Measurements from ENCODE around the gene CDH4. TPM values are rescaled to one million over a fixed set of nuclear protein-coding genes. Genes with fewer than 3 reads are reported as not detected.

Gene CDH4
- total RNA-seq, 1 donor from 2014 or later: 0.23 TPM

- Mint-ChIP-seq H3K27ac (ENCODE audit: unreplicated experiment) (no peak overlapping the region), H3K9me3 (ENCODE audit: unreplicated experiment) (no peaks in the 10 kb centered on the region)
Observed at GRCh38 chr20:61373055-61373399, 121.0 kb downstream of the CDH4 start.

GRCh38 chr20:61373956-61374545, 122.0 kb downstream of the CDH4 start:
- Mint-ChIP-seq H3K36me3 (ENCODE audit: low read depth, unreplicated experiment) (no peaks in the 10 kb centered on the region), H3K4me1 (ENCODE audit: unreplicated experiment) (no peaks in the 10 kb centered on the region), H3K9me3 (ENCODE audit: unreplicated experiment) (no peaks in the 10 kb centered on the region), H3K27me3 (ENCODE audit: unreplicated experiment) (peaks cover 3% of the 10 kb centered on the region), H3K4me3 (ENCODE audit: unreplicated experiment) (no peak overlapping the region), H3K27ac (ENCODE audit: unreplicated experiment) (no peak overlapping the region)
- DNase-seq (ENCODE audit: low spot score): no peak
- no peak for TF ChIP-seq CTCF (IDR thresholded peaks at IDR 0.05; ENCODE audit: unreplicated experiment)

More at GRCh38 chr20:61373055-61373399, 121.0 kb downstream of the CDH4 start:
- no peaks in the 10 kb centered on the region for H3K4me1 Mint-ChIP-seq (ENCODE audit: unreplicated experiment)
- TF ChIP-seq CTCF (IDR thresholded peaks at IDR 0.05; ENCODE audit: unreplicated experiment): no peak
- DNase-seq (ENCODE audit: low spot score): no peak
- H3K4me3 Mint-ChIP-seq (ENCODE audit: unreplicated experiment): no peak overlapping the region
- no peaks in the 10 kb centered on the region for H3K36me3 Mint-ChIP-seq (ENCODE audit: low read depth, unreplicated experiment)
- H3K27me3 Mint-ChIP-seq (ENCODE audit: unreplicated experiment): peaks cover 3% of the 10 kb centered on the region

GRCh38 chr20:61376541-61377240, 124.6 kb downstream of the CDH4 start:
- TF ChIP-seq CTCF (IDR thresholded peaks at IDR 0.05; ENCODE audit: unreplicated experiment): no peak
- DNase-seq (ENCODE audit: low spot score): no peak
- Mint-ChIP-seq H3K4me1 (ENCODE audit: unreplicated experiment) (no peaks in the 10 kb centered on the region), H3K4me3 (ENCODE audit: unreplicated experiment) (no peak overlapping the region), H3K27me3 (ENCODE audit: unreplicated experiment) (peaks cover 3% of the 10 kb centered on the region), H3K9me3 (ENCODE audit: unreplicated experiment) (no peaks in the 10 kb centered on the region), H3K27ac (ENCODE audit: unreplicated experiment) (no peak overlapping the region), H3K36me3 (ENCODE audit: low read depth, unreplicated experiment) (peaks cover 3% of the 10 kb centered on the region)

GRCh38 chr20:61378694-61379355, 126.8 kb downstream of the CDH4 start:
- no peak overlapping the region for H3K4me3 Mint-ChIP-seq (ENCODE audit: unreplicated experiment)
- H3K27me3 Mint-ChIP-seq (ENCODE audit: unreplicated experiment): peaks cover 3% of the 10 kb centered on the region
- no peak for TF ChIP-seq CTCF (IDR thresholded peaks at IDR 0.05; ENCODE audit: unreplicated experiment)
- H3K4me1 Mint-ChIP-seq (ENCODE audit: unreplicated experiment): no peaks in the 10 kb centered on the region
- peaks cover 6% of the 10 kb centered on the region for H3K36me3 Mint-ChIP-seq (ENCODE audit: low read depth, unreplicated experiment)
- no peaks in the 10 kb centered on the region for H3K9me3 Mint-ChIP-seq (ENCODE audit: unreplicated experiment)
- H3K27ac Mint-ChIP-seq (ENCODE audit: unreplicated experiment): no peak overlapping the region
- no peak for DNase-seq (ENCODE audit: low spot score)

Measured in endothelial cell (in vitro differentiated cells).